Osteocyte (in vitro differentiated cells): Measurements from ENCODE around the gene PSKH1. TPM values are rescaled to one million over a fixed set of nuclear protein-coding genes. Genes with fewer than 3 reads are reported as not detected.

ENCODE experiments used
- DNase-seq: peaks from one replicate; pipeline ENCODE4 v3.0.0; 2021; ENCODE audit warnings: mixed read lengths; ENCODE audit not compliant: unreplicated experiment; ENCODE audit errors: extremely low spot score
- H3K27ac Mint-ChIP-seq: one replicate; pipeline ENCODE4 v1.8.0; 2021; ENCODE audit warnings: mild to moderate bottlenecking, mixed read lengths; ENCODE audit not compliant: unreplicated experiment
- H3K27me3 Mint-ChIP-seq: one replicate; pipeline ENCODE4 v1.8.0; 2021; ENCODE audit warnings: mixed read lengths; ENCODE audit not compliant: unreplicated experiment
- H3K36me3 Mint-ChIP-seq: one replicate; pipeline ENCODE4 v1.8.0; 2021; ENCODE audit warnings: mixed read lengths; ENCODE audit not compliant: unreplicated experiment
- H3K4me1 Mint-ChIP-seq: one replicate; pipeline ENCODE4 v1.8.0; 2021; ENCODE audit warnings: mixed read lengths; ENCODE audit not compliant: unreplicated experiment
- H3K4me3 Mint-ChIP-seq: one replicate; pipeline ENCODE4 v1.8.0; 2021; ENCODE audit warnings: mild to moderate bottlenecking, moderate library complexity, mixed read lengths; ENCODE audit not compliant: unreplicated experiment
- H3K9me3 Mint-ChIP-seq: one replicate; pipeline ENCODE4 v1.8.0; 2021; ENCODE audit warnings: mixed read lengths; ENCODE audit not compliant: unreplicated experiment
- CTCF ChIP-seq: fragments of 200-600 bp; sonication (generic); IDR thresholded peaks from 2 replicates; pipeline ENCODE4 v1.5.0; 2021; ENCODE audit warnings: antibody characterized with exemption, mild to moderate bottlenecking, moderate library complexity
- total RNA-seq: library from RNA; stranded (reverse); gene quantifications from 2 replicates; pipeline ENCODE4 v1.2.1, GENCODE V29; 2021

Gene PSKH1
- total RNA-seq, 1 donor from 2014 or later, result 45.5 TPM

DNA sequence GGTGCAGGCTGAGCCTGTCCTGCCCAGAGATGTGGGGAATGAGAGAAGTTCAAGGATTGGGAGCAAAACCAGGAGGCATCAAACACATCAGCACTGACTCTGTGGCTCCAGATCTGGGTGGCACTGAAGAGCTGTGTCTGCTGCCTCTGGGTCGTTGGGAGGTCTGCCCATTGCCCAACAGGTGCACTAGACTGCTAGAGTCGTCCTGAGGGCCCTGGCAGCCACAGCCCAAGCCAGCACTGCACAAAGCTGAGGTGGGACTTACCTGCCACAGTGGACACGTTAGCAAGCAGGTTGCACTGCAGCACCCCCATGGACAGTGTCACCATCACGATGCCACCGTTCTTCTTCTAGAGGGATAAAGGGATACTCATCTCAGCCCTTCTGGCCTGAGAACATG lies 84.0 kb downstream of the PSKH1 start:
- Mint-ChIP-seq H3K36me3 (no peaks in the 10 kb centered on the region), H3K9me3 (no peaks in the 10 kb centered on the region), H3K27ac (no peak overlapping the region), H3K4me1 (peaks cover 1% of the 10 kb centered on the region), H3K4me3 (no peak overlapping the region), H3K27me3 (peaks cover 13% of the 10 kb centered on the region)
- DNase-seq, result no peak
- TF ChIP-seq CTCF, result no peak

DNA sequence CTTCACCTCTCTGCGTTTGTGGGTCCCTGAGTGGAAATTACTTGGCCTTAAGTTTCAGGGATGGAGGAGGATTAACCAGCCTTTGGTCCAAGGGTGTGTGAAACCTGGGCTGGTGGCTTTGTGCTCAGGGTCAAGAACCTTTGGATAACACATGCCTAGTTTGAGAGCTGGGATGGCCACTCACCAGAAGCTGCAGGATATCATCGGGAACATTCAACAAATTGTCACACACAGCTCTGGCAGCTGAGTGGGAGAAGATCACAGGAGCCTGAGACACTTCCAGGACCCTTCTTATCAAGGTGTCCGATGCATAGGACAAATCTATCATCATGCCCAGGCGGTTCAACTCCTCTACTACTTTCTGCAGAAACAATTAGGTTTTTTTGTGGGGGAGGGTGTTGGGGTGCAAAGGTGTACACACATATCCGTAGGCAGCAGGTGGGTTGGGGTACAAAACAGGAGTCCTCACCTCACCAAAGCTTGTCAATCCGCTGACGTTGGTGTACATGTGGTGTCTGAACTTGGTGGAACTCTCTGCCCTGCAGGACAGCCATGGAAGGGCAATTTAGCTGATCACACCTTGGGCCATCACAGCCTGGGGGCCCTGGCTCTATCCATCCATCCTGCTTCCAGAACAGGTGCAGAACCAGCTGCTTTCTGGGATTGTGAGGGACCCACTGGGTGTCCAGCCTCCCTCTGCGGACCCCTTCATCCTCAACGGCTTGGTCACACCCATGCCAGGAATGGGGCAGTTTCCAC lies 84.6 kb downstream of the PSKH1 start:
- peaks cover 13% of the 10 kb centered on the region for H3K27me3 Mint-ChIP-seq
- no peak overlapping the region for H3K4me3 Mint-ChIP-seq
- DNase-seq, result no peak
- H3K27ac Mint-ChIP-seq, result no peak overlapping the region
- TF ChIP-seq CTCF, result no peak
- no peaks in the 10 kb centered on the region for H3K9me3 Mint-ChIP-seq
- peaks cover 1% of the 10 kb centered on the region for H3K4me1 Mint-ChIP-seq
- no peaks in the 10 kb centered on the region for H3K36me3 Mint-ChIP-seq

Other genes with a start within 250 kb of the PSKH1 start
- 0.94 and 1.7 TPM in 2 replicates for gene CARMIL2, start 248.1 kb upstream of the PSKH1 start, total RNA-seq
- 21.3 and 23.1 TPM in 2 replicates for gene ACD, start 233.0 kb upstream of the PSKH1 start, total RNA-seq
- gene PARD6A, start 232.3 kb upstream of the PSKH1 start, total RNA-seq, result 4.1 and 4.6 TPM in 2 replicates
- gene ENKD1, start 226.5 kb upstream of the PSKH1 start, total RNA-seq, result 10.9 and 11.7 TPM in 2 replicates
- gene C16orf86, start 226.4 kb upstream of the PSKH1 start, total RNA-seq, result 2.1 and 2.8 TPM in 2 replicates
- 21.9 and 22.2 TPM in 2 replicates for gene GFOD2, start 173.9 kb upstream of the PSKH1 start, total RNA-seq
- gene RANBP10, start 86.7 kb upstream of the PSKH1 start, total RNA-seq, result 18.9 and 19.5 TPM in 2 replicates
- 3.6 and 4.1 TPM in 2 replicates for gene TSNAXIP1, start 86.4 kb upstream of the PSKH1 start, total RNA-seq
- gene THAP11, start 50.9 kb upstream of the PSKH1 start, total RNA-seq, result 29.5 and 30.0 TPM in 2 replicates
- gene NUTF2, start 46.3 kb upstream of the PSKH1 start, total RNA-seq, result 121 and 125 TPM in 2 replicates
- gene CENPT, start 45.6 kb upstream of the PSKH1 start, total RNA-seq, result 46.3 and 51.2 TPM in 2 replicates
- gene EDC4, start 20.2 kb upstream of the PSKH1 start, total RNA-seq, result 68.2 and 75.4 TPM in 2 replicates
- gene NRN1L, start 8.4 kb upstream of the PSKH1 start, total RNA-seq, result 1.4 and 1.5 TPM in 2 replicates
- gene CTRL, start 38.6 kb downstream of the PSKH1 start, total RNA-seq, result 0.39 and 0.91 TPM in 2 replicates
- 58.3 and 59.0 TPM in 2 replicates for gene PSMB10, start 43.6 kb downstream of the PSKH1 start, total RNA-seq
- gene LCAT, start 50.9 kb downstream of the PSKH1 start, total RNA-seq, result 35.3 and 36.9 TPM in 2 replicates
- 90.7 and 91.6 TPM in 2 replicates for gene SLC12A4, start 75.4 kb downstream of the PSKH1 start, total RNA-seq
- not detected in 2 replicates for gene DPEP3, start 87.2 kb downstream of the PSKH1 start, total RNA-seq
- gene DPEP2, start 106.2 kb downstream of the PSKH1 start, total RNA-seq, result not detected in 2 replicates
- not detected in 2 replicates for gene DPEP2NB, start 122.7 kb downstream of the PSKH1 start, total RNA-seq
- 7.5 and 8.8 TPM in 2 replicates for gene DDX28, start 130.0 kb downstream of the PSKH1 start, total RNA-seq
- 13.6 and 17.2 TPM in 2 replicates for gene DUS2, start 130.0 kb downstream of the PSKH1 start, total RNA-seq
- 42.0 and 42.3 TPM in 2 replicates for gene NFATC3, start 192.1 kb downstream of the PSKH1 start, total RNA-seq